Tibial nerve (tissue), 4 donors: ENCODE results near the gene DPEP2NB. TPM values are rescaled to one million over a fixed set of nuclear protein-coding genes. Genes with fewer than 3 reads are reported as not detected.

Source experiments
- DNase-seq, 2 donors: peaks; one replicate each; pipeline ENCODE4 v3.0.0-alpha.2; 2019; ENCODE audit warnings: low spot score in 2 of 2
- H3K27ac ChIP-seq, 4 donors: fragments of 200-600 bp; sonication (generic) in 3 of 4; one replicate each; pipeline ENCODE4 v1.5.1; 2017 to 2019; ENCODE audit warnings: mild to moderate bottlenecking in 1 of 4
- H3K27me3 ChIP-seq, 2 donors: fragments of 200-600 bp; sonication (generic) in 1 of 2; one replicate each; pipeline versions ENCODE4 v1.5.1 to v1.6.0; 2017 to 2019
- H3K36me3 ChIP-seq, 3 donors: fragments of 200-600 bp; sonication (generic); one replicate each; pipeline ENCODE4 v1.5.1; 2018 to 2019
- H3K4me1 ChIP-seq, 4 donors: fragments of 200-600 bp; sonication (generic) in 3 of 4; one replicate each; pipeline ENCODE4 v1.5.1; 2017 to 2019
- H3K4me3 ChIP-seq, 4 donors: fragments of 200-600 bp; sonication (generic) in 3 of 4; one replicate each; pipeline ENCODE4 v1.5.1; 2017 to 2019; ENCODE audit warnings: mild to moderate bottlenecking in 1 of 4, moderate library complexity in 1 of 4
- H3K9me3 ChIP-seq, 4 donors: fragments of 200-600 bp; sonication (generic) in 3 of 4; one replicate each; pipeline ENCODE4 v1.5.1; 2017 to 2019
- EP300 ChIP-seq, 2 donors: sonication (generic); formaldehyde crosslinking; IDR thresholded peaks; one replicate each; pipeline ENCODE4 v1.6.1; 2017; ENCODE audit warnings: antibody characterized with exemption in 2 of 2, mild to moderate bottlenecking in 1 of 2
- POLR2A ChIP-seq, 2 donors: fragments of 450-650 bp; IDR thresholded peaks; one replicate each; pipeline ENCODE4 v1.6.1; 2017; ENCODE audit warnings: antibody characterized with exemption in 2 of 2, mild to moderate bottlenecking in 2 of 2, moderate library complexity in 2 of 2
- WGBS, 2 donors: methylation state at CpG; one replicate each; pipeline ENCODE4 v1.1.5; 2018; 5-methylcytosine and 5-hydroxymethylcytosine counted together
- total RNA-seq, 4 donors: library from RNA; depleted of rRNA; stranded (reverse); fragments of >200 nt; gene quantifications; one replicate each; pipeline ENCODE4 v1.1.0, GENCODE V29; 2016
- TF ChIP-seq, protein P1 (sequence below), 5 experiments: fragments of 200-600 bp in 3 of 5; fragments of 450-650 bp in 2 of 5; sonication (generic) in 3 of 5; IDR thresholded peaks; one replicate each; pipeline ENCODE4 v1.5.1; 2016 to 2019; ENCODE audit warnings: antibody characterized with exemption in 5 of 5, mild to moderate bottlenecking in 3 of 5, moderate library complexity in 2 of 5

Gene DPEP2NB
- total RNA-seq, 4 donors from 2014 or later: not detected

DNA sequence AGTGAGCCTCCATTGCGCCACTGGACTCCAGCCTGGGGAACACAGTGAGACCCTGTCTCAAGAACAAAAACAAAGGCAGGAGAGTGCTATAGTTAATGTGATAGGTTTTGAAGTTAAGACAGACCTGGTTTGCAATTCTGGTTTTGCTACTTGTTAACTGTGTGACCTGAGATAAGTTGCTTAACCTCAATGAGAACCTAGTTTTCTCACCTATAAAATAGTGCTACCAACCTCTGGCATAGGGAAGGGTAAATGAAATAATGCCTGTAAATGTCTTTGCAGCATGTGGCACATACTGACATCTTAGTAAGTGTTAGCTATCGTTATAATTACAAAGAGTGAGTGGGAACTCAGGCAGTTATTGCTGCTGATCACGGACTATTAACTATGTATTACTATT lies 39.7 kb upstream of the DPEP2NB start:
- TF ChIP-seq, protein P1, sequence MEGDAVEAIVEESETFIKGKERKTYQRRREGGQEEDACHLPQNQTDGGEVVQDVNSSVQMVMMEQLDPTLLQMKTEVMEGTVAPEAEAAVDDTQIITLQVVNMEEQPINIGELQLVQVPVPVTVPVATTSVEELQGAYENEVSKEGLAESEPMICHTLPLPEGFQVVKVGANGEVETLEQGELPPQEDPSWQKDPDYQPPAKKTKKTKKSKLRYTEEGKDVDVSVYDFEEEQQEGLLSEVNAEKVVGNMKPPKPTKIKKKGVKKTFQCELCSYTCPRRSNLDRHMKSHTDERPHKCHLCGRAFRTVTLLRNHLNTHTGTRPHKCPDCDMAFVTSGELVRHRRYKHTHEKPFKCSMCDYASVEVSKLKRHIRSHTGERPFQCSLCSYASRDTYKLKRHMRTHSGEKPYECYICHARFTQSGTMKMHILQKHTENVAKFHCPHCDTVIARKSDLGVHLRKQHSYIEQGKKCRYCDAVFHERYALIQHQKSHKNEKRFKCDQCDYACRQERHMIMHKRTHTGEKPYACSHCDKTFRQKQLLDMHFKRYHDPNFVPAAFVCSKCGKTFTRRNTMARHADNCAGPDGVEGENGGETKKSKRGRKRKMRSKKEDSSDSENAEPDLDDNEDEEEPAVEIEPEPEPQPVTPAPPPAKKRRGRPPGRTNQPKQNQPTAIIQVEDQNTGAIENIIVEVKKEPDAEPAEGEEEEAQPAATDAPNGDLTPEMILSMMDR (IDR thresholded peaks at IDR 0.05): no peak
- no peak for TF ChIP-seq EP300 (IDR thresholded peaks at IDR 0.05)
- TF ChIP-seq POLR2A (IDR thresholded peaks at IDR 0.05): no peak
- no peaks in the 10 kb centered on the region for H3K27me3 ChIP-seq
- H3K27ac ChIP-seq: no peak overlapping the region
- H3K4me1 ChIP-seq: no peaks in the 10 kb centered on the region
- DNase-seq: no peak
- no peaks in the 10 kb centered on the region for H3K9me3 ChIP-seq
- 90 to 94% methylated on average over 3 of the region's 3 CpGs for WGBS, 2 donors
- peaks cover 0 to 79% (median 0%) of the 10 kb centered on the region in 3 donors for H3K36me3 ChIP-seq
- no peak overlapping the region for H3K4me3 ChIP-seq

DNA sequence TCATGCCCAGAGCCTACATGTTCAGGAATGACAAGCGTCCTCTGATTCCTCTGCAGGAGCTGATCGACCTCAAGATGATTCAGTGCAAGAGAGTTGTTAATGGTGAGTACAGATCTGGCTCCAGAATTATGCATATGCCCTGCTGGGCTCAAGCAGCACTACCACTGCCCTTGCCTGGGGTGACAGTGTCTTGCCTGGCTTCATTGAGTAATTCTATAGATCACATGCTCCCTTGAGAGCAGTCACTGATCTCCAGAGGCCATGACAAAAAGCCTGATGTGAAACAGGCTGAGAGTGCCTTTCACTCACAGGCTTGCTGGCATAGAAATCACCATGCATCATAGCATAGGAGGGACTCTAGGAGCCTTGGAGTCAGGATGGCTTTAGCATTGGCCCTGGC lies 33.7 kb upstream of the DPEP2NB start:
- 91 to 100% methylated on average over 2 of the region's 2 CpGs for WGBS, 2 donors
- peaks cover 0 to 69% (median 0%) of the 10 kb centered on the region in 3 donors for H3K36me3 ChIP-seq
- TF ChIP-seq EP300 (IDR thresholded peaks at IDR 0.05): no peak
- no peak for TF ChIP-seq POLR2A (IDR thresholded peaks at IDR 0.05)
- TF ChIP-seq, protein P1 (IDR thresholded peaks at IDR 0.05): no peak

DNA sequence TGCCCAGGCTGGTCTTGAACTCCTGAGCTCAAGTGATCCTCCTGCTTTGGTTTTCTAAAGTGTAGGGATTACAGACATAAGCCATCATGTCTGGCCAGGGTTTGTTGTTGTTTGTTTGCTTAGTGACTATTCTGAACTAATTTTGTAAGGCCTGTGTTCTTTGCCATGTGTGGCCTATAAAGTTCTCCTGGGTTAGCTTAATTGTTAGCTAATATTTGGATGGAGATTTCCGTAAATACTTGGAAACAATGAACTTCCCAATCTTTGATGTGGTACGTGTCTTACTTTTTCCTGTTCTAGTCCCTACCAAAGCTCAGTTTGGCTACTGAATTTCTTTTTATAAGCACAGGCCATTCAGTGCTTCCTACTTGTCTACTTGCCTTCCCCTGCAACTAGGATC lies 32.3 kb upstream of the DPEP2NB start:
- WGBS, 2 donors: 82% methylated on average over 2 of the region's 2 CpGs
- Histone ChIP-seq H3K4me1 (no peaks in the 10 kb centered on the region), H3K9me3 (no peaks in the 10 kb centered on the region), H3K27me3 (no peaks in the 10 kb centered on the region), H3K27ac (peak overlapping the region in 1 of 4 donors; percentile 9), H3K4me3 (no peak overlapping the region), H3K36me3 (peaks cover 0 to 55% (median 0%) of the 10 kb centered on the region in 3 donors)
- no peak for TF ChIP-seq EP300 (IDR thresholded peaks at IDR 0.05)
- TF ChIP-seq POLR2A (IDR thresholded peaks at IDR 0.05): no peak
- TF ChIP-seq, protein P1 (IDR thresholded peaks at IDR 0.05): no peak
- no peak for DNase-seq

More for the DNA sequence above, 33.7 kb upstream of the DPEP2NB start:
- H3K9me3 ChIP-seq: no peaks in the 10 kb centered on the region
- H3K27ac ChIP-seq: no peak overlapping the region
- no peak for DNase-seq
- no peaks in the 10 kb centered on the region for H3K4me1 ChIP-seq
- H3K27me3 ChIP-seq: no peaks in the 10 kb centered on the region
- no peak overlapping the region for H3K4me3 ChIP-seq

DNA sequence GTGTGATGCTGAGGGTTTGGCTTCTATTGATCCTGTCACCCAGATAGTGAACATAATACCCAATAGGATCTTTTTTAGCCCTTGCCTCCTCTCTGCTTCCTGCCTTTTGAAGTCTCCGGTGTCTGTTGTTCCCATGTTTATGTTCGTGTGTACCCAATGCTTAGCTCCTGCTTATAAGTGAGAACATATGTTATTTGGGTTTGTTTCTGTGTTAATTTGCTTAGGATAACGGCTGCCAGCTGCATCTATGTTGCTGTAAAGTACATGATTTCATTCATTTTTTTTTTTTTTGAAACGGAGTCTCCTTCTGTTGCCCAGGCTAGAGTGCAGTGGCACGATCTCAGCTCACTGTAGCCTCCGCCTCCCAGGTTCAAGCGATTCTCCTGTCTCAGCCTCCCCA lies 30.4 kb upstream of the DPEP2NB start:
- WGBS, 2 donors: 74 to 79% methylated on average over 7 of the region's 7 CpGs
- TF ChIP-seq, protein P1 (IDR thresholded peaks at IDR 0.05): no peak
- TF ChIP-seq POLR2A (IDR thresholded peaks at IDR 0.05) (no peak), EP300 (IDR thresholded peaks at IDR 0.05) (no peak)

DNA sequence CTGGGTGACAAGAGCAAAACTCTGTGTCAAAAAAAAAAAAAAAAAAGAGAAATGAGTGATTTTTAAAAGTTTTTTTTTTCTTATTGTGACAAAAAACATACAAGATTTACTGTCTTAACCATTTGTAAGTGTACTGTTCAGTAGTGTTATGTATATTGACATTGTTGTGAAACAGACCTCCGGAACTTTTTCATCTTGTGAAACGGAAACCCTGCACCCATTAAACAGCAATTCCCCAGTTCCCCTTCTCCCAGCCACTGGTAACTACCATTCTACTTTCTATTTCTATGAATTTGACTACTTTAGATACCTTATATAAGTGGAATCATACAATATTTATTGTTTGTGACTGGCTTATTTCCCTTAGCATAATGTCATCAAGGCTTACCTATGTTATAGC lies 26.1 kb upstream of the DPEP2NB start:
- Histone ChIP-seq H3K27me3 (no peaks in the 10 kb centered on the region), H3K4me1 (peaks cover 0 to 6% (median 0%) of the 10 kb centered on the region in 4 donors), H3K4me3 (no peak overlapping the region), H3K9me3 (no peaks in the 10 kb centered on the region), H3K27ac (no peak overlapping the region), H3K36me3 (peaks cover 0 to 30% (median 0%) of the 10 kb centered on the region in 3 donors)
- 86 to 94% methylated on average over 2 of the region's 2 CpGs for WGBS, 2 donors
- TF ChIP-seq, protein P1 (IDR thresholded peaks at IDR 0.05): no peak
- TF ChIP-seq EP300 (IDR thresholded peaks at IDR 0.05) (no peak), POLR2A (IDR thresholded peaks at IDR 0.05) (no peak)
- no peak for DNase-seq

More for the DNA sequence above, 30.4 kb upstream of the DPEP2NB start:
- H3K4me3 ChIP-seq: no peak overlapping the region
- DNase-seq: no peak
- no peaks in the 10 kb centered on the region for H3K9me3 ChIP-seq
- H3K27ac ChIP-seq: no peak overlapping the region
- peaks cover 0 to 41% (median 0%) of the 10 kb centered on the region in 3 donors for H3K36me3 ChIP-seq
- H3K27me3 ChIP-seq: no peaks in the 10 kb centered on the region
- H3K4me1 ChIP-seq: peaks cover 0 to 1% (median 0%) of the 10 kb centered on the region in 4 donors
